Central memory CD8-positive, alpha-beta T cell (primary cell): ENCODE data around the gene LCE1D.

Experiments used
- ATAC-seq: fragments of 150-1000 bp; cut with Tn5 transposase; replicated peaks from 2 replicates; pipeline ENCODE4 v1.10.0; 2022; ENCODE audit warnings: mild to moderate bottlenecking, moderate FRiP score, moderate number of reproducible peaks; ENCODE audit not compliant: poor library complexity, severe bottlenecking; ENCODE audit errors: extremely low read depth
- DNase-seq, 2 donors: peaks; one replicate each; pipeline ENCODE4 v3.0.0; 2021; ENCODE audit warnings: low spot score in 2 of 2
- H3K27ac Mint-ChIP-seq: one replicate; pipeline ENCODE4 v1.8.0; 2022; ENCODE audit warnings: low read depth, mild to moderate bottlenecking, moderate library complexity, mixed read lengths
- H3K27me3 Mint-ChIP-seq: one replicate; pipeline ENCODE4 v1.8.0; 2022; ENCODE audit warnings: mixed read lengths
- H3K36me3 Mint-ChIP-seq: one replicate; pipeline ENCODE4 v1.8.0; 2022; ENCODE audit warnings: mild to moderate bottlenecking, moderate library complexity, mixed read lengths; ENCODE audit not compliant: insufficient read depth
- H3K4me1 Mint-ChIP-seq: one replicate; pipeline ENCODE4 v1.8.0; 2022; ENCODE audit warnings: mixed read lengths
- H3K4me3 Mint-ChIP-seq: one replicate; pipeline ENCODE4 v1.8.0; 2022; ENCODE audit warnings: mild to moderate bottlenecking, moderate library complexity, mixed read lengths
- H3K9me3 Mint-ChIP-seq: one replicate; pipeline ENCODE4 v1.8.0; 2022; ENCODE audit warnings: mixed read lengths

Gene LCE1D

GRCh38 chr1:152827173-152827572, 30.7 kb downstream of the LCE1D start, which contains the start of gene LCE1A:
TSS of gene LCE1A (plus strand) at chr1:152827473. CDS start at chr1:152827473, 0 bp downstream.
- DNase-seq (no peak), ATAC-seq (no peak)
- H3K9me3 Mint-ChIP-seq, result no peaks in the 10 kb centered on the region
- no peaks in the 10 kb centered on the region for H3K36me3 Mint-ChIP-seq
- peaks cover 64% of the 10 kb centered on the region for H3K27me3 Mint-ChIP-seq
- no peak within 1 kb of the TSS for H3K27ac Mint-ChIP-seq
- H3K4me3 Mint-ChIP-seq, result no peak within 1 kb of the TSS
- H3K4me1 Mint-ChIP-seq, result no peaks in the 10 kb centered on the region

GRCh38 chr1:152836870-152837269, 40.3 kb downstream of the LCE1D start:
- Mint-ChIP-seq H3K36me3 (no peaks in the 10 kb centered on the region), H3K4me1 (no peaks in the 10 kb centered on the region), H3K27ac (no peak overlapping the region), H3K9me3 (no peaks in the 10 kb centered on the region), H3K27me3 (peaks cover 45% of the 10 kb centered on the region), H3K4me3 (no peak overlapping the region)
- DNase-seq (no peak), ATAC-seq (no peak)

- peaks cover 53% of the 10 kb centered on the region for H3K27me3 Mint-ChIP-seq
- DNase-seq, result no peak
- no peak within 1 kb of the TSS for H3K27ac Mint-ChIP-seq
- H3K36me3 Mint-ChIP-seq, result no peaks in the 10 kb centered on the region
- H3K9me3 Mint-ChIP-seq, result no peaks in the 10 kb centered on the region
- no peak within 1 kb of the TSS for H3K4me3 Mint-ChIP-seq
- no peaks in the 10 kb centered on the region for H3K4me1 Mint-ChIP-seq
- no peak for ATAC-seq
These were observed 46.0 kb downstream of the LCE1D start, which contains the start of gene LCE6A for GRCh38 chr1:152842556-152842955. TSS of gene LCE6A (plus strand) at chr1:152842856. CDS start at chr1:152843521, 665 bp downstream.
